ENCODE data around the gene MMP24.
"Not testable (repeated sequence)": the region's sequence is repeated elsewhere in the genome, so short reads cannot be mapped to it uniquely, and the experiment has no call there.

Gene MMP24

GRCh38 chr20:35216541-35216940, 9.9 kb upstream of the MMP24 start:
- no peak for DNase-seq (ENCODE audit: low read depth in 2 of 2)

GRCh38 chr20:35223941-35224340, 2.5 kb upstream of the MMP24 start:
- no peak for DNase-seq (ENCODE audit: low read depth in 2 of 2)

GRCh38 chr20:35224536-35224935, 2.0 kb upstream of the MMP24 start:
- no peak for DNase-seq (ENCODE audit: low read depth in 2 of 2)

GRCh38 chr20:35225319-35226125, 968 bp upstream of the MMP24 start:
- no peak for DNase-seq (ENCODE audit: low read depth in 2 of 2)

DNA sequence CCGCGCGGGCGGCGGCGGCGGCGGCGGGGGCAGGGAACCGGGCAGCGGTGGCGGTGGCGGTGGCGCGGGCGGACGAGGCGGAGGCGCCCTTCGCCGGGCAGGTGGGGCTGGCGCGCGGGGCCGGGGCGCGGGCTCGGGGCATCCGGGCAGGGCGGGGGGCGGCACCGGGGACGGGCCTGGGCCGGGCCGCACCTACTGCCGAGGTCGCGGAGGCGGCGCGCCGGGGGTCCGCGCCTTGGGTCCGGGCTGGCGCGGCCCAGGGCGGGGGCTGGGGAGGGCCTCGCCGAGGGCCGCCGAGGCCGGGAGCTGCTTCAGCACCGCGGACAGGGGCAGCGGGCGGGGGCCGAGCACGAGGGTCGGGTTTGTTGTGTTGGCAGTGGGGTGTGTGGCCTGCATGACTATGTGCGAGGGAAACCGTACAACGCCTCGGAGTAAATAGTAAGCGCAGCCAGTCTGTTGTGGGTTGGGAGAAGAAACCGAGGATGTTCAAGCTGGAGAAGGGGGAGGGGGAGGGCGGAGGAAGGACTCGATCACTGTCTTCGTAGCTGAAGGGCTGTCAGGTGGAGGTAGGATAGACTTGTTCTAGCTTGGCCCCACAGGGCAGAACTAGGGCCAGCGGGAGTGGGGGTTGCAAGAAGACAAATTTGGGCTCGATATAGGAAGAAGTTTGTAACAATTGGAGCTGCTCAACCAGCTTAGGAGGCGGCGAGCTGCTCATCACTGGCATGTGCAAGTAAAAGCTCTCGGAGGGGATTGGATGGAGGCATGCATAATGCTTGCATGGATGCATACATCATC, 593 bp downstream of the MMP24 start:
- peak; percentile 10 to 30 for DNase-seq (ENCODE audit: low read depth in 2 of 2)

DNA sequence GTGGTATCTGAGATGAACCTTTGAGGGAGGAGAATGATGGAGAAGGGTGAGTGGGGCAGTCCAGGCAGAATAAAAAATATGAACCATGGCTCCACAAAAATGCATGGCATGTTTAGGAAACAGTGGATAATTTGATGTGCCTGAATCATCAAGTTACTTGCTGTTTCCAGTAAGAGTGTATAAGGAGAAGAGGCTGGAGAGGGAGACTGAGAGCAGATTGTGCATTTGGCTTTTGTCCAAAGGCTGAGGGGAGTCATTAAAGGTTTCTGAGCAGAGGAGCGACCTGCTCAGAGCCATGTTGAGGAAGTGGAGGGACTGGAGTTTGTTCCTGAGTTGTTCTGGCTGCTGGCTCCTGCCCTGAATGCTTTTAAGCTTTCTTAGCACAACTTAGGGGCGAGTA, 6.1 kb downstream of the MMP24 start:
- DNase-seq (ENCODE audit: low read depth in 2 of 2), result no peak

DNA sequence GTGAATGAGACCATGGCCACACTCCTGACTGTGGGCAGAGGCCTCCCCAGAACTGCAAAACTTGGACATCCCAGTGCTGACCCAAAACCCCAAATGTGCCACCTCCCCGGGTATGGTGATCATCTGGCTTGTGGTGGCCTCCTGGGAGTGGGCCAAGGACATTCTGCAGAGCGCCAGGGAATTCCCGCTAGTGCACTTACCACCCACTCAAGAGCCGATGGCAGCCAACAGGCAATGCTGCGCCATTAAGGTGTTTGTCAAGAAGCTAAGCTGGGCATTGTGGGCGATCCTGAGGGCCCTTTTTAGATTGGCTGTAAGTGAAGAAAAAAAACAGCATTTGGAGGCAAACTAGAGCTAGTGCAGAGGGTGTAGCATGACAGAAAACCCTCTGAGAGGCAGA, 9.4 kb downstream of the MMP24 start:
- no peak for DNase-seq (ENCODE audit: low read depth in 2 of 2)

DNA sequence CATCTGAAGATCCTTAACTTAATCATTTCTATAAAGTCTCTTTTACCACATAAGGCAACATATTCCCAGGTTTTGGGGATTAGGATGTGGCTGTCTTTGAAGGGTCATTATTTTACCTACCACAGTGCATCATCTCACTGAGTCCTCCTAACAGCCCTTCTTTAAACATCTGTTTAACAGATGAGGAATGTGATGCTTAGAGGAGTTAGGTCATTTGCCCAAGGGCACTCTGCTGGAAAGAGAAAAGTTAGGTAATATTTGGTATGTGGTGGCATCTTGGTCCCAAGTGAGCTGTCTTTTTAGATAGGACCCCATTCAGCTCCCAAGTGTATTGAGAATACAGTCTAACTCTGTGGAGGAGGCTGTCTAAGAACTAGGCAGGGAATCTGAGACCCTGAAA, 11.0 kb downstream of the MMP24 start:
- no peak for DNase-seq (ENCODE audit: low read depth in 2 of 2)

DNA sequence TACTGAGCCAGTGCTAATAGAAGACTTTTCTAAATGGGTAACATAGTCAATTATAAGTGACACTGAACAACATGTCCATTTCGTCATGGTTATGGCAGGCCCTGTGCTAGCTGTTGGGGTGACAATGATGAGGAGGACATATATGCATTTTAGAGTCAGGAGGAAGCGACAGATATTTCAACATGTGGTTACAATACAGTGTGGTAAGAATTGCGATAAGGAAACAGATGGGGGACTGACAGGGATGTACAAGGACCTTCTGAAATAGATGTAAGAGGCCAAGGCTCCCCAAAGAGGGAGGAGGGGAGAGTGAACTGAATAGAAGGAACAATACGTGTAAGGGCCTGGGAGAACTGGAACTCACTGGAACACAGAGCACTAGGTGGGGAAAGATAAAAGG, 11.7 kb downstream of the MMP24 start:
- DNase-seq (ENCODE audit: low read depth in 2 of 2), result no peak

DNA sequence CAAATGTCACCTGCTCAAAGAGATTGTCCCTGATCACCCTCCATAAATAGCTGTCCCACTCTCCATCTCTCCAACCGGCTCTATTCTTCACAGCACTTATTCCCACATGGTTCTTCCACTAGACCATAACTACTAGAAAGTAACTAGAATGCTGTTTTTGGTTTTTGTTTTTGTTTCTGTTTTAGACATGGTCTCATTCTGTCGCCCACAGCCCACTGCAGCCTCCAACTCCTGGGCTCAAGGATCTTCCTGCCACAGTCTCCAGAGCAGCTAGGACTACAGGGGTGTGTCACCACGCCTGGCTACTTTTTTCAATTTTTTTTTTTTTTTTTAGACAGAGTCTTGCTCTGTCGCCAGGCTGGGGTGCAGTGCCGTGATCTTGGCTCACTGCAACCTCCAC, 12.2 kb downstream of the MMP24 start:
- no peak for DNase-seq (ENCODE audit: low read depth in 2 of 2)

GRCh38 chr20:35240083-35240810, 13.8 kb downstream of the MMP24 start:
- no peak for DNase-seq (ENCODE audit: low read depth in 2 of 2)

- no peak for DNase-seq (ENCODE audit: low read depth in 2 of 2)
Measured at GRCh38 chr20:35240811-35241293, 14.4 kb downstream of the MMP24 start.

GRCh38 chr20:35243317-35243716, 16.8 kb downstream of the MMP24 start:
- DNase-seq (ENCODE audit: low read depth in 2 of 2), result no peak

GRCh38 chr20:35243986-35244385, 17.5 kb downstream of the MMP24 start:
- DNase-seq (ENCODE audit: low read depth in 2 of 2), result no peak

DNA sequence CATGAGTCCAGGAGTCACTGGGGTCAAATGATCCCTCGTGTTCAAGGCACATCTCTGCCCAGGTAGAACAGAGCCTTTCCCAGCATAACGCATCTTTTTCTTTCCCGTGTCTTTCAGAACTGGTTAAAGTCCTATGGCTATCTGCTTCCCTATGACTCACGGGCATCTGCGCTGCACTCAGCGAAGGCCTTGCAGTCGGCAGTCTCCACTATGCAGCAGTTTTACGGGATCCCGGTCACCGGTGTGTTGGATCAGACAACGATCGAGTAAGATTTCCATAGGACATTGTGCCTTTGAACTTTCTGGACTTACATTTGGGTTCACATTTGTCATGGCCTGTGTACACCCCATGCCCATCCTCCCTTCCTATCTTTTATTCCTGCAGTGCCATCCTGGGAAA, 20.2 kb downstream of the MMP24 start:
- DNase-seq (ENCODE audit: low read depth in 2 of 2), result no peak

DNA sequence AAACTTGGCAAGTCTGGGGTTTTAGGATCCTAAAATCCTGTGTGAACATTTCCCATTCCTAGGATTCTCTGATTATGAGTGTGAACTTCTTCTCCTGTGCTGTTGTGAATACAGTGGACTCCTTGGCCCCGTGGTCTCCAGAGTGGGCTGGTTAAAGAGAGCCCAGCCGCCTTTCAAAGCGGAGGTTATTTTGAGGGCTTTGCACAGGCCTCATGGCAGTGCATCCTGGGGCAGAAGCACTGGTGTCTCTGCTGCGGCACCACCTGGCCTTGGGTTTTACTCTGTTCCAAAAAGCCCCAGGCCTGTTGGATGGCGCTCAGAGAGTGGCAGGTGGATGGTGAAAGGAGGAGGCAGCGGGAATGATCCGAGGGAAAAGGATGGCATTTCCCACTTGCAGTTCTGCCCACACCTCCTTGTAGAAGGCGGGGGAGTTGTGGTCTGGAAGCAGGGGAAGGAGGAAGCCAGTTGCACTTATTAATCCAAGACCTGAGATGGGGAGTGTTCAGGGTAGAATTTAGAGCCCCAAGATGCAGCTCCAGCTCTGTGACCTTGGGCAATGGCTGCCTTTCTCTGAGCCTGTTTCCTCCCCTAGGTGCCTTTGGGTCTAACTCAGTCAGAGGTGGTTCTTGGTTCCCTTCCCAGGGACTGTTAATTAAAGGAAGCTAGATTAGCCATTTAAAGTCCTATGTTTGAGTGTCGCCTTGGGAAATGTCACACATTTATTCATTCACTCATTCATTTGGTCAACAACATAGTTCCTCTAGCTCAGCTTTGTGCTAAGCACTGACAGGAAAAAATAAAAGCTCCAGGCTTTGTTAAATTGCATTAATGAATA, 22.4 kb downstream of the MMP24 start:
- no peak for DNase-seq (ENCODE audit: low read depth in 2 of 2)

GRCh38 chr20:35251613-35251940, 25.1 kb downstream of the MMP24 start:
- no peak for DNase-seq (ENCODE audit: low read depth in 2 of 2)

GRCh38 chr20:35252037-35252461, 25.6 kb downstream of the MMP24 start:
- DNase-seq (ENCODE audit: low read depth in 2 of 2), result no peak

DNA sequence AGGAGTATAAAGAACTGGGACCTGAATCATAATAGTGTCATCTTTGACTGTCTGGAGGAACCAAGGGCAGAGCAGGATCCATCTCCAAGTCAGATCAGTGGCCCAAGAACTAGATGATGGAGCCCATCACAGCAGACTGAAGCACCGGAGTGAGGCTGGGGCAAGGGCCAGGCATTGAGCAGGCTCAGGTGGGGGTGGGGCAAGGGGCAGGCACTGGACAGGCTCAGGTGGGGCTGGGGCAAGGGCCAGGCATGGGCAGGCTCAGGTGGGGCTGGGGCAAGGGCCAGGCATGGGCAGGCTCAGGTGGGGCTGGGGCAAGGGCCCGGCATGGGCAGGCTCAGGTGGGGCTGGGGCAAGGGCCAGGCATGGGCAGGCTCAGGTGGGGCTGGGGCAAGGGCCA, 26.1 kb downstream of the MMP24 start:
- DNase-seq (ENCODE audit: low read depth in 2 of 2), result not testable (repeated sequence)

DNA sequence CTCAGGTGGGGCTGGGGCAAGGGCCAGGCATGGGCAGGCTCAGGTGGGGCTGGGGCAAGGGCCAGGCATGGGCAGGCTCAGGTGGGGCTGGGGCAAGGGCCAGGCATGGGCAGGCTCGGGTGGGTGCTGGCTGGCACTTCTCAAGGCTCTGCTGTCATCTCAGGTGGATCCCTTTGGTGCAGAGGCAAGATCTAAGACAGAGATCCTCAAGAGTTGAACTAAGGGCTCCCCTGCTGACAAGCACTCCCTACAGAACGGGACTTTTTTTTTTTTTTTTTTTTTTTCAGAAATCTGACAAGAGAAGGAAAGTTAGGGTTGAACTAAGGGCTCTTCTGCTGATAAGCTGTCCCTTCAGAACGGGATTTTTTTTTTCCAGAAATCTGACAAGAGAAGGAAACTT, 26.5 kb downstream of the MMP24 start:
- no peak for DNase-seq (ENCODE audit: low read depth in 2 of 2)

DNA sequence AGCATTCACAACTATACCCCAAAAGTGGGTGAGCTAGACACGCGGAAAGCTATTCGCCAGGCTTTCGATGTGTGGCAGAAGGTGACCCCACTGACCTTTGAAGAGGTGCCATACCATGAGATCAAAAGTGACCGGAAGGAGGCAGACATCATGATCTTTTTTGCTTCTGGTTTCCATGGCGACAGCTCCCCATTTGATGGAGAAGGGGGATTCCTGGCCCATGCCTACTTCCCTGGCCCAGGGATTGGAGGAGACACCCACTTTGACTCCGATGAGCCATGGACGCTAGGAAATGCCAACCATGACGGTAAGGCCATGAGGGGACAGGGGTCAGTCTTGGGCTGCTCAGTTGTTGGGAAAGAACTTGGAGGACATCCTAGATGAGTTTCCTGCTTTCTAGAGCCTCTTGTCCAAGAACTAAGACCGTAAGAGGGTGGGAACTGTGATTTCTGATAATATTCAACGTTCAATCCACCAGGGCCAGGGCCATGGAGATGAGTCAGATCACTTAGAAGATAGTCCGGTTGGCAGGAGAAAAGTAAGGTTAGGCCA, 28.0 kb downstream of the MMP24 start:
- no peak for DNase-seq (ENCODE audit: low read depth in 2 of 2)
